Measurements from ENCODE around the gene EXOSC10.
"Not testable (repeated sequence)": the region's sequence is repeated elsewhere in the genome, so short reads cannot be mapped to it uniquely, and the experiment has no call there.

The EXOSC10 gene

GRCh38 chr1:11061652-11062365 is 37.9 kb downstream of the EXOSC10 start:
- DNase-seq (ENCODE audit: low spot score), result no peak

- peak; percentile 91 for DNase-seq (ENCODE audit: low spot score)
Observed at GRCh38 chr1:11059968-11060830, 39.5 kb downstream of the EXOSC10 start, which contains the start of gene SRM. SRM (minus strand) TSS chr1:11060018; CDS start chr1:11059943, 75 bp downstream.

GRCh38 chr1:11059155-11059967 is 40.3 kb downstream of the EXOSC10 start:
- no peak for DNase-seq (ENCODE audit: low spot score)

DNA sequence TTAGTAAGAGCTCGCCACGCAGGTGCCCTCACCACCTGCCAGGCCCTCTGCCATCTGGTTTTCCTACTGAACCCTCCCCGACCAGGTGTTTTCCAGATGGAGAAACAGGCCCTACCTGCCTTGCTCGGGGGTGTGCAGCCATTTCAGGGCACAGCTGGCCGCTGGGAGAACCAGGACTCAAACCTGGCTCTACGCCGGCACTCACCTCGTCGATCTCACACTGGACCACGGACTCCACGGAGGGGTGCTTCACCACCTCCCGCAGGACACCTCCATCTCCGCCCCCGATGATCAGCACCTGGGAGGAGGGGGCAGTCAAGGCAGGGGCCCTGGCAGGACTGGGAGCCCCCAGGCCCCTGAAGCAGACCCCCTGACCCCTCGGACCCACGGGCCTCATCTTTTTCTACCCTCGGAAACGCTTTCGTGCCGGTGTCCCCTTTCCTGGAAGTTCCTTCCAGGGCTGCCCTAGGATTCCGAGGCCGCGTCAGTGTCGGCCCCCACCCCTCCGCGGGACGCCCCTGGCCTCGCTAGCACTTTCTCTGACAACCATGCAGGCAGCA is 41.0 kb downstream of the EXOSC10 start:
- no peak for DNase-seq (ENCODE audit: low spot score)

DNA sequence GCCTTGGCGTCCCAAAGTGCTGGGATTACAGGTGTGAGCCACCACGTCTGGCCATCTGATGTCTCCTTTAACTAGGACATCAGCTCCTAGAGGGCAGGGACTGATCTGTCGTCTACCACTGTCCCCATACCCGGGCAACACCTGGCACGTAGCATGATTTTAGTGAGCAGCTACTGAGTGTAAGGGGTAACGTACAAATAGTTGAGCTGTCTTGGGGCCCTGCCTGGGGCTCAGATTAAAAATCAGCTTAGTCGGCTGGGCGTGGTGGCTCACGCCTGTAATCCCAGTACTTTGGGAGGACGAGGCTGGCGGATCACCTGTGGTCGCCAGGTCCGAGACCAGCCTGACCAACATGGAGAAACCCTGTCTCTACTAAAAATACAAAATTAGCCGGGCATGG is 41.6 kb downstream of the EXOSC10 start:
- no peak for DNase-seq (ENCODE audit: low spot score)

DNA sequence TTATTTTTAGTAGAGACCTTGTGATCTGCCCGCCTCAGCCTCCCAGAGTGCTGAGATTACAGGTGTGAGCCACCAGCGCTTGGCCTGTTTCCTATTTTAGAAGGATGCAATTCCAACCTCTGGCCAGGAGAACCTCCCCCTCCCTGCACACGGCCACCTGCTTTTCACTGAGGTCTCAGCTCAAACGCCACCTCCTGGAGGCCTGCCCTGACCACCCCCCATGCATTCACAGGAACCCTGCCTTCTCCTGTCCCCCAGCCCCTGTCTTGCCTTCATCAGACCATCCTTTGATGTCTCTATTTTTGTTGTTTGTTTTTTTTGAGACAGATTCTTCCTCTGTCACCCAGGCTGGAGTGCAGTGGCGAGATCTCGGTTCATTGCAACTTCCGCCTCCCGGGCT is 42.2 kb downstream of the EXOSC10 start:
- DNase-seq (ENCODE audit: low spot score), result no peak

GRCh38 chr1:11056504-11056903 is 43.2 kb downstream of the EXOSC10 start:
- no peak for DNase-seq (ENCODE audit: low spot score)

- DNase-seq (ENCODE audit: low spot score), result no peak
Observed at GRCh38 chr1:11055676-11056075, 44.0 kb downstream of the EXOSC10 start.

DNA sequence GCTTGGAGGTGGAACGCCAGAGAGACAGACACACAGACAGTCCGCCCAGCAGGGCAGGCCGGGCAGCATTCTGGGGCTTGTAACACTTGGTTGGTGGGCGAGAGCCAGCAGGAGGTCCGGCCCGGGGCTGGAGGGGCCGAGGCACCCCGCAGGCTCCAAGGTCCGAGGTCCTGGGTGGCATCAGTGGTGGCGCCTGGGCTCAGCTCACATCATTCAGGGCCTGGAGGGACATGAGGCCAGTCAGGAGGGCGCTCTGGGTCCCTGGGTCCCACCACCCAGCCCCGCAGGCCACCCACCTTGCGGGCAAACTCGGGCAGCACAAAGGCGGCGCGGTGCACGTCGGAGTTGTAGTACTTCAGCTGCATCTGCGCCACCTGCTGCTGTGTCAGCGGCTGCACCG is 45.0 kb downstream of the EXOSC10 start:
- no peak for DNase-seq (ENCODE audit: low spot score)

DNA sequence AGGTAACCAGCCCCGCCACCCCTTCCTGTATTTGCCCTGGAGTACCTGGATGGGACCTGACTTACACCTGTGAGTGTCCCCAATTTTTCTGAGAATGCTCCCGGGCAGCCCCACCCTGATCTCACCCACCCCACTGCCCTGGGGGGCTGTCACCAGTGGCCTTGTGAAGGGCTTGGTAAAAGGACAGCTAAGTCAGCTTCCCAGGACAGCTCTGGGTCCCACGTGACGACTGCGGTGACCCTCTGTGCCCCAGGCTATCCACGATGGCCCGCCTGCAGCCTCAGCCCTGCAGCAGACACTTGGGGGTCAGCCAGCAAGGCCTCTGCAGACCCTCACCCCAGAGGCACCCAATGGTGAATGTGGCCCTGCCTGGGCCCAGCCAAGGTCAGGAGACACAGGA is 45.5 kb downstream of the EXOSC10 start:
- no peak for DNase-seq (ENCODE audit: low spot score)

- no peak for DNase-seq (ENCODE audit: low spot score)
Observed at GRCh38 chr1:11053758-11054137, 45.9 kb downstream of the EXOSC10 start.

DNA sequence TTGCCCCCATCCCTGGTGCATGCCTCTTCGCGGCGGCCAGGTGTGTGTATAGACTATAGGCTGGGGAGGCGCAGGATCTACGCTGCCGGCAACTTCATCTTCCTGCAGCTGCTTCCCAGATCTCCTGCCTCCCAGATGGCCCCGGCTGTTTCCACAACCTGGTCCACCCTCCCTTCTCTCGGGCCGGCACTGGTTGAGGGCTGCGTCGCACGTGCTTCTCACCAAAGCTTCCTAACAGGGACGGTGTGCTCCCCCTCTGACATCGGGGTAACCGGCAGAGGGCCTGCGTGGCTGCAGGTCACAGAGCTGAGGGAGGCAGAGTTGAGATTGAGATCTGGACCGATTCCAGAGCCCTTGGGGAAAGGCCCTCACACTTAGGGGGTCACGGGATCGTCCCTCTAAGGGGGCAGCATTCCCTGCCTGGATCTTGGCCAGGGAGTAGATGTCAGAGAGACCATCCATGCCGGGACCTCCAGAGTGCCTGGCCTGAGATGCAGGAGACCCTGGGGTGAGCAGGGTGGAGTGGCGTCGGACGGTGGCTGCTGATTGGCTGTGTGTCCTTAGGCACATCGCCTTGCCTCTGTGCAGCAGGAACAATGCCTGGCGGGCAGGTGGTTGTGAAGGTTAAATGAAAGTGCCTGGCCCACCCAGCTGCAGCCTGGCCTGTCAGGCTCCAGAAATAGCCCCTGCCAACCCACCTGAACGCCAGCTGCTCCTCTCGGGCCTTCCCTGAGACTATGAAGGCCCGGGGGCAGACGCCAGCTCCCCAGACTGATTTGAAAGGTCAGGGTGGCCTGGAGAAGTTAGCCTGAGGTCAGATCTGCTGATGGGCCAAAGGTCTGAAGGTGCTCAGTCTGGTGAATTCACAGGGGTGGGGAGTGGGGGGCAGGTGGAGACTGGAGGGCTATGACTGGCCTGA is 46.6 kb downstream of the EXOSC10 start:
- no peak for DNase-seq (ENCODE audit: low spot score)

- DNase-seq (ENCODE audit: low spot score), result no peak
Observed at GRCh38 chr1:11051781-11052511, 47.7 kb downstream of the EXOSC10 start.

DNA sequence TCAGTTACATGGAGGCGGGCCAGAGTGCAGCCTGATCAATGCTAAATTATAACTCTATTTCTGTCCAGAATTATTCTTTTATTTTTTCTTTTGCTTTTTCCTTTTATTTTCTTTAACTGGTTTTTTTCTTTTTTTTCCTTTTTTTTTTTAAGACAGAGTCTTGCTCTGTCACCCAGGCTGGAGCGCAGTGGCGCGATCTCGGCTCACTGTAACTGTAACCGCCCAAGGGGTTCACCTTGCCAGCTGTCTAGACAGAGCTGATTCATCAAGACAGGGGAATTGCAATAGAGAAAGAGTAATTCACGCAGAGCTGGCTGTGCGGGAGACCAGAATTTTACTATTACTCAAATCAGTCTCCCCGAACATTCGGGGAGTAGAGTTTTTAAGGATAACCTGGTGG is 48.5 kb downstream of the EXOSC10 start:
- not testable (repeated sequence) for DNase-seq (ENCODE audit: low spot score)

GRCh38 chr1:11046625-11047365 is 52.9 kb downstream of the EXOSC10 start, which contains the start of gene MASP2:
MASP2 (minus strand) TSS chr1:11047239; CDS start chr1:11047207, 32 bp downstream.
- no peak for DNase-seq (ENCODE audit: low spot score)

DNA sequence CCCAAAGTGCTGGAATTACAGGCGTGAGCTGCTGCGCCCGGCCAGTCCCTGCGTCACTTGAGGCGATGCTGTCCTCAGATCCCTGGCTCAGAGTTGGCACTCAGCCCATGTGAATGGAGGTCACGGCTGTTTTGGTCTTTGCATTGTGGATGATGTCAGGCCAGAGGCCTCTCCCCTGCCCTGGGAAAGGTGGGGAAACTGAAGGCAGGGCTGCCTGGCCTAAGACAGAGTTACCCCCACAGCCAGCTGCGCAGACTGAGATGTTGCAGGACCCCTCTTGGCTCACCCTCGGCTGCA is 53.5 kb downstream of the EXOSC10 start:
- DNase-seq (ENCODE audit: low spot score), result no peak

- no peak for DNase-seq (ENCODE audit: low spot score)
Observed at GRCh38 chr1:11045428-11046269, 54.0 kb downstream of the EXOSC10 start.

DNA sequence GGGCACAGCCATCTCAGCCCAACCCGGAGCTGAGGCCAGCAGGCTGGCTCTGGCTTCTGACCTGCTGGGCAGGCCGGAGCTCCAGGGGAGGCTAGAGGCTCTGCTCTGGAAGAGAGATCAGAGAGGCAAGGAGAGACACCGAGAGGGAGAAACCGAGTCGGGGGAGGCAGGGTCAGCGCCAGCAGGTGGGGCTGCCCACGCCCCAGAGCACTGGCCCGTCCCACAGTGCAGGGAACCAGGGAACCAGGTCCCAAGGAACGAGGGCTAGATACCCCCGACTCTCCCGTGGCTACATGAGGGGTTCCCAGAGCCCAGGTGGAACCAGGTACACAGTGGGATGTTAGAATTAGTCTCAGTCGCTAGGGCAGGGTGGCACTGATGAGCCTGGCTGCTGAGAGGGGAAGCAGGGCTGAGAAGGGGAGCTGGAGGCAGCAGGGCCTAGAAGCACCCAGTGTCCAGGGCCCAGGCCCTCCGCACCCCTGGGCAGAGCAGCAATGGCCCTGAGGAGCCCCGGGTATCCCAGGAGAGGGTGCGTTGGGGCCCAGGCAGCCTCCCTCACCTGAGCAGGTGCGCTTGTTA is 54.7 kb downstream of the EXOSC10 start:
- no peak for DNase-seq (ENCODE audit: low spot score)

Data from COLO829 (cell line).